ENCODE measurements around the gene SUN2.

- no peak for TF ChIP-seq CTCF (IDR thresholded peaks at IDR 0.05)
- no peak for TF ChIP-seq EZH2phosphoT487 (IDR thresholded peaks at IDR 0.05)
- no peak for TF ChIP-seq EZH2 (IDR thresholded peaks at IDR 0.05)
These were observed 19.6 kb downstream of the SUN2 start for GRCh38 chr22:38736257-38736570.
